ENCODE results near the gene LYRM7. TPM values are rescaled to one million over a fixed set of nuclear protein-coding genes. Genes with fewer than 3 reads are reported as not detected.

The LYRM7 gene
- total RNA-seq, 1 donor from 2014 or later, result 4.3 TPM

DNA sequence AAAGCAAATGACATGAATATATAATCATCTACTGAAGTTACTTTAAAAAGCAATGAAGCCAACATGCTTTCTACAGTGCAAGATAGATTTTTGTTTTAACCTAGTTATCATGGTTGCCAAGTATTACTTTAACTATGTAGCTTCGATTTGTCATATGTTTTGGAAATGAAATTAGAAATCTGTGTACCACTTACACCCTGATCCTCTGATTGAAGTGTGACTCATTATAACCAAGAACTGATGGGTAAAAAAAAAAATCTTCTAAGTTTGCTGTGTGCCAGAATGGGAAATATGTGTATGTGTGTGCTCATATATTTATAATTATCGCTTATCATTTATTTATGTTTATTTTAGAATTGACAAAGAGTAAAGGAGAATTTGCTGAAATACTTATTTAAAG is 84.0 kb downstream of the LYRM7 start:
- no peak for DNase-seq (ENCODE audit: extremely low read depth, low read depth, low spot score)

Other genes with a start within 250 kb of the LYRM7 start
- 185 and 219 TPM in 2 replicates for gene HINT1, start 5.7 kb upstream of the LYRM7 start, total RNA-seq
- gene CDC42SE2, start 93.1 kb downstream of the LYRM7 start, total RNA-seq, result 19.1 and 26.0 TPM in 2 replicates

Measured in glomerular endothelial cell (primary cell).